ENCODE results near the gene CGA. TPM values are rescaled to one million over a fixed set of nuclear protein-coding genes. Genes with fewer than 3 reads are reported as not detected.

The CGA gene
- total RNA-seq: not detected

DNA sequence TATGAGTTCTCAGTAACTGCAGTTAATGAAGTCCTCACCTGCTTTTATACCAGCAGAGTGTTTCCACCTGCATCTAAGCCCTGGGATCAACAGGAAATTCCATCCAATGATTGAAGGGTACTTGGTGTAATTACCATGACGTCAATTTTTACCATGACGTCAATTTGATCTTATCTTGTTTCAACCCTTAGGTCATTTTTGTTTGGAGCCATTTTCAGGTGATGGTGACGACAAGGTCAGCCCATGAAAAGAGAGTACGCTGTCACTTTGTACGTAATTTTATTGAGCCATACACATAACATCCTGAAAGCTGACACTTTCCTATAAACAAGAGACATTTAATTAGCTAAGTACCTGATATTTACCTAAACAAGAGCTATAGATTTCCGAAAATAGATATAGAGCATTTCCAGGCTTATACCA lies at the start of gene CGA:
CGA (minus strand) TSS at position 20 of the 423 bp plus-strand sequence. CDS start 6,906 bp downstream, outside the sequence.

Other genes starting within 250 kb of the CGA start
- not detected for gene HTR1E, start 157.6 kb downstream of the CGA start, total RNA-seq
- 10 to 100 TPM; 56.2 to 62.1 TPM for gene ZNF292, start 60.5 kb upstream of the CGA start, total RNA-seq
- 1 to 10 TPM; 8.6 to 9.4 TPM for gene SMIM8, start 227.5 kb upstream of the CGA start, total RNA-seq
- not detected for gene GJB7, start 234.2 kb upstream of the CGA start, total RNA-seq
- 1 to 10 TPM; 1.6 to 1.7 TPM for gene C6orf163, start 249.7 kb upstream of the CGA start, total RNA-seq

Measured in activated naive CD4-positive, alpha-beta T cell treated with anti-CD3 and anti-CD28 coated beads, Interleukin-2, amount 10 ng/mL, durations not matched to agents 5 hours and 36 hours (primary cell).